ENCODE data around the gene AP1S1. TPM values are rescaled to one million over a fixed set of nuclear protein-coding genes. Genes with fewer than 3 reads are reported as not detected.

AP1S1 gene
- total RNA-seq, 1 donor from 2014 or later, result 28.4 TPM

GRCh38 chr7:101165958-101166647 is 11.8 kb downstream of the AP1S1 start:
- ATAC-seq (no peak), DNase-seq (no peak)
- Histone ChIP-seq H3K9me3 (no peaks in the 10 kb centered on the region), H3K36me3 (no peaks in the 10 kb centered on the region), H3K27ac (no peak overlapping the region), H3K4me1 (peaks cover 48% of the 10 kb centered on the region), H3K4me3 (no peak overlapping the region), H3K27me3 (ENCODE audit: low read depth) (peaks cover 91% of the 10 kb centered on the region)
- intact Hi-C loops (cut with DNase I), result no loop called here
- no peak for TF ChIP-seq CTCF (IDR thresholded peaks at IDR 0.05)

- H3K9me3 ChIP-seq, result no peaks in the 10 kb centered on the region
- peaks cover 49% of the 10 kb centered on the region for H3K4me1 ChIP-seq
- H3K27me3 ChIP-seq (ENCODE audit: low read depth), result peaks cover 95% of the 10 kb centered on the region
- H3K4me3 ChIP-seq, result no peak overlapping the region
- TF ChIP-seq CTCF (IDR thresholded peaks at IDR 0.05), result no peak
- intact Hi-C loops (cut with DNase I), result no loop called here
- no peaks in the 10 kb centered on the region for H3K36me3 ChIP-seq
- DNase-seq (no peak), ATAC-seq (no peak)
- no peak overlapping the region for H3K27ac ChIP-seq
Measured at GRCh38 chr7:101166648-101166908, 12.3 kb downstream of the AP1S1 start.

GRCh38 chr7:101166909-101167644 is 12.8 kb downstream of the AP1S1 start:
- DNase-seq, result no peak
- Histone ChIP-seq H3K4me1 (peaks cover 54% of the 10 kb centered on the region), H3K9me3 (no peaks in the 10 kb centered on the region), H3K4me3 (no peak overlapping the region), H3K36me3 (no peaks in the 10 kb centered on the region), H3K27ac (no peak overlapping the region), H3K27me3 (ENCODE audit: low read depth) (peaks cover 96% of the 10 kb centered on the region)
- no peak for ATAC-seq
- intact Hi-C loops (cut with DNase I), result no loop called here
- TF ChIP-seq CTCF (IDR thresholded peaks at IDR 0.05), result no peak

GRCh38 chr7:101167645-101168411 is 13.6 kb downstream of the AP1S1 start:
- Histone ChIP-seq H3K36me3 (no peaks in the 10 kb centered on the region), H3K27ac (no peak overlapping the region), H3K27me3 (ENCODE audit: low read depth) (peaks cover 96% of the 10 kb centered on the region), H3K4me3 (no peak overlapping the region), H3K4me1 (peaks cover 55% of the 10 kb centered on the region), H3K9me3 (no peaks in the 10 kb centered on the region)
- no peak for ATAC-seq
- no peak for DNase-seq
- TF ChIP-seq CTCF (IDR thresholded peaks at IDR 0.05), result no peak
- intact Hi-C loops (cut with DNase I), result no loop called here

GRCh38 chr7:101168412-101169049 is 14.3 kb downstream of the AP1S1 start:
- Histone ChIP-seq H3K27ac (no peak overlapping the region), H3K4me3 (no peak overlapping the region), H3K27me3 (ENCODE audit: low read depth) (peaks cover 98% of the 10 kb centered on the region), H3K4me1 (peaks cover 55% of the 10 kb centered on the region), H3K36me3 (no peaks in the 10 kb centered on the region), H3K9me3 (no peaks in the 10 kb centered on the region)
- ATAC-seq, result no peak
- DNase-seq, result no peak
- TF ChIP-seq CTCF (IDR thresholded peaks at IDR 0.05), result no peak
- intact Hi-C loops (cut with DNase I), result no loop called here

Data from lower lobe of right lung (tissue), 2 donors.